GM21576 (cell line): ENCODE measurements around the gene EPHB3.

ENCODE experiments used
- ATAC-seq: cut with Tn5 transposase; IDR thresholded peaks from one replicate; pipeline ENCODE4 v1.9.1; 2021; ENCODE audit warnings: mild to moderate bottlenecking, moderate library complexity; ENCODE audit not compliant: unreplicated experiment

Gene EPHB3

GRCh38 chr3:184543256-184543655, 18.3 kb upstream of the EPHB3 start:
- no peak for ATAC-seq

- ATAC-seq: peak; percentile 64
Measured at GRCh38 chr3:184543843-184544512, 17.6 kb upstream of the EPHB3 start.

- no peak for ATAC-seq
Measured at GRCh38 chr3:184544513-184544861, 17.1 kb upstream of the EPHB3 start.

- no peak for ATAC-seq
Measured at GRCh38 chr3:184545769-184546168, 15.8 kb upstream of the EPHB3 start.

- ATAC-seq: peak; percentile 50
Measured at GRCh38 chr3:184546252-184546651, 15.3 kb upstream of the EPHB3 start.

GRCh38 chr3:184549796-184550577, 11.6 kb upstream of the EPHB3 start:
- no peak for ATAC-seq

- no peak for ATAC-seq
Measured at GRCh38 chr3:184551103-184551502, 10.5 kb upstream of the EPHB3 start.

- no peak for ATAC-seq
Measured at GRCh38 chr3:184551614-184552256, 9.8 kb upstream of the EPHB3 start.

GRCh38 chr3:184552296-184552695, 9.3 kb upstream of the EPHB3 start:
- ATAC-seq: no peak

- ATAC-seq: no peak
Measured at GRCh38 chr3:184552863-184553262, 8.7 kb upstream of the EPHB3 start.

- ATAC-seq: no peak
Measured at GRCh38 chr3:184553385-184553784, 8.2 kb upstream of the EPHB3 start.

GRCh38 chr3:184554461-184554860, 7.1 kb upstream of the EPHB3 start:
- no peak for ATAC-seq

GRCh38 chr3:184556582-184557347, 4.8 kb upstream of the EPHB3 start:
- ATAC-seq: no peak

- ATAC-seq: no peak
Measured at GRCh38 chr3:184557348-184557950, 4.1 kb upstream of the EPHB3 start.

- ATAC-seq: no peak
Measured at GRCh38 chr3:184558726-184559125, 2.9 kb upstream of the EPHB3 start.

GRCh38 chr3:184559336-184559735, 2.2 kb upstream of the EPHB3 start:
- ATAC-seq: no peak

GRCh38 chr3:184560531-184560930, 1.1 kb upstream of the EPHB3 start:
- ATAC-seq: no peak

- ATAC-seq: no peak
Measured at GRCh38 chr3:184561913-184562877, 610 bp downstream of the EPHB3 start.

GRCh38 chr3:184562878-184563560, 1.4 kb downstream of the EPHB3 start:
- no peak for ATAC-seq
